PC-9 (cell line): ENCODE results near the gene ADORA2A. TPM values are rescaled to one million over a fixed set of nuclear protein-coding genes. Genes with fewer than 3 reads are reported as not detected.

Experiments
- BruUV-seq: library from RNA; stranded (reverse); fragments of 400-500 nt; replicated peaks from 2 replicates; lab custom pipeline; 2021; lab: Mats Ljungman, UMichigan
- CTCF ChIA-PET: fragments of 300-600 bp; sonication (Branson Sonifier 250); formaldehyde crosslinking; loops from one replicate; lab custom pipeline; 2022; ENCODE audit warnings: antibody characterized with exemption; lab: Charles Lee
- POLR2A ChIA-PET: fragments of 300-600 bp; sonication (Branson Sonifier 250); formaldehyde crosslinking; loops from one replicate; lab custom pipeline; 2022; ENCODE audit warnings: antibody characterized with exemption; ENCODE audit not compliant: unreplicated experiment; lab: Charles Lee
- DNase-seq, 2 experiments: peaks; one replicate each; pipeline versions ENCODE4 v3.0.0 to v3.0.0-alpha.2; 2015 to 2022; ENCODE audit warnings: mixed read lengths in 1 of 2
- H2AFZ ChIP-seq: fragments of 200-600 bp; sonication (generic); 2 replicates; pipeline ENCODE4 v1.8.1; 2017; ENCODE audit warnings: antibody characterized with exemption
- H3F3A ChIP-seq: fragments of 200-600 bp; sonication (generic); 2 replicates; pipeline ENCODE4 v1.8.1; 2017; ENCODE audit warnings: antibody characterized with exemption, mild to moderate bottlenecking, low read depth; ENCODE audit not compliant: insufficient read depth
- H3K27ac ChIP-seq: fragments of 200-600 bp; sonication (generic); 2 replicates; pipeline ENCODE4 v1.6.1; 2016; ENCODE audit warnings: mixed run types
- H3K27me3 ChIP-seq: fragments of 200-600 bp; sonication (generic); 2 replicates; pipeline ENCODE4 v1.6.1; 2016; ENCODE audit warnings: low read depth, mixed run types; ENCODE audit not compliant: insufficient read depth
- H3K36me3 ChIP-seq: fragments of 200-600 bp; sonication (generic); 2 replicates; pipeline ENCODE4 v1.6.1; 2016; ENCODE audit warnings: low read depth, mixed run types
- H3K4me1 ChIP-seq: fragments of 200-600 bp; sonication (generic); replicated peaks from 2 replicates; pipeline ENCODE4 v1.6.1; 2016; ENCODE audit warnings: mixed run types; ENCODE audit not compliant: insufficient read depth
- H3K4me2 ChIP-seq: fragments of 200-600 bp; sonication (generic); 2 replicates; pipeline ENCODE4 v1.6.1; 2017; ENCODE audit warnings: mixed run types
- H3K4me3 ChIP-seq: fragments of 200-600 bp; sonication (generic); 2 replicates; pipeline ENCODE4 v1.6.1; 2016; ENCODE audit warnings: mixed run types
- H3K79me2 ChIP-seq: fragments of 200-600 bp; sonication (generic); 2 replicates; pipeline ENCODE4 v1.6.1; 2017; ENCODE audit warnings: low read depth, mixed run types
- H3K9me2 ChIP-seq: fragments of 200-600 bp; sonication (generic); 2 replicates; pipeline ENCODE4 v1.8.1; 2017; ENCODE audit warnings: mild to moderate bottlenecking; ENCODE audit not compliant: insufficient read depth
- H3K9me3 ChIP-seq: fragments of 200-600 bp; sonication (generic); 2 replicates; pipeline ENCODE4 v1.8.1; 2016; ENCODE audit warnings: low read depth; ENCODE audit not compliant: insufficient read depth
- H4K20me1 ChIP-seq: fragments of 200-600 bp; sonication (generic); 2 replicates; pipeline ENCODE4 v1.8.1; 2017; ENCODE audit not compliant: insufficient read depth
- EZH2 ChIP-seq: fragments of 200-600 bp; sonication (generic); IDR thresholded peaks from 2 replicates; pipeline ENCODE4 v1.8.0; 2017; ENCODE audit warnings: antibody characterized with exemption, low read depth
- intact Hi-C: fragments of 100-400 bp; cut with micrococcal nuclease; formaldehyde crosslinking; loops from one replicate; pipeline ENCODE4 v1.10.0; 2022; ENCODE audit not compliant: unreplicated experiment
- total RNA-seq: library from RNA; stranded (reverse); gene quantifications from 2 replicates; pipeline ENCODE4 v1.2.3, GENCODE V29; 2021
- TF ChIP-seq, protein P1 (sequence below): fragments of 200-600 bp; sonication (generic); conservative IDR thresholded peaks from 2 replicates; pipeline ENCODE4 v1.6.1; 2017; ENCODE audit warnings: mixed run types, antibody characterized with exemption, mild to moderate bottlenecking, moderate library complexity

ADORA2A gene
- total RNA-seq, 1 experiment from 2014 or later, result 1.8 TPM

DNA sequence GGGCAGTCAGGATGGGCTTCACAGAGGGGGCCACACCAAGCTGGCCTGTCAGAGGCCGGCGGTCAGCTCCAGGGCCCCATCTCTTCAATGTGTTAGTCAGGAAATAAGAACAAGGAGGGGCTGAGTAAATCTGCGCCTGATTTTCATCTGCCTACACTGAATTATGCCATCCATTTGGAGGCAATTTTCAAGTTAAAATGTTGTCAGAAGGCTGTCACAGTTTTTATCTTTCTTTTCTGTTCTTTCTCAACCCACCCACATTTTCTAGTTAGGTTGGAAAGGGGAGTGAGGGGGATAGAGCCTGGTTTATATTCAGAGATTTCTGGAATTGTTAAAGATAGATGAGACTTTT lies 18.8 kb downstream of the ADORA2A start:
- no peak overlapping the region for H3K4me2 ChIP-seq
- no peaks in the 10 kb centered on the region for H3K79me2 ChIP-seq
- H3F3A ChIP-seq, result no peaks in the 10 kb centered on the region
- no peak for TF ChIP-seq EZH2
- TF ChIP-seq, protein P1, sequence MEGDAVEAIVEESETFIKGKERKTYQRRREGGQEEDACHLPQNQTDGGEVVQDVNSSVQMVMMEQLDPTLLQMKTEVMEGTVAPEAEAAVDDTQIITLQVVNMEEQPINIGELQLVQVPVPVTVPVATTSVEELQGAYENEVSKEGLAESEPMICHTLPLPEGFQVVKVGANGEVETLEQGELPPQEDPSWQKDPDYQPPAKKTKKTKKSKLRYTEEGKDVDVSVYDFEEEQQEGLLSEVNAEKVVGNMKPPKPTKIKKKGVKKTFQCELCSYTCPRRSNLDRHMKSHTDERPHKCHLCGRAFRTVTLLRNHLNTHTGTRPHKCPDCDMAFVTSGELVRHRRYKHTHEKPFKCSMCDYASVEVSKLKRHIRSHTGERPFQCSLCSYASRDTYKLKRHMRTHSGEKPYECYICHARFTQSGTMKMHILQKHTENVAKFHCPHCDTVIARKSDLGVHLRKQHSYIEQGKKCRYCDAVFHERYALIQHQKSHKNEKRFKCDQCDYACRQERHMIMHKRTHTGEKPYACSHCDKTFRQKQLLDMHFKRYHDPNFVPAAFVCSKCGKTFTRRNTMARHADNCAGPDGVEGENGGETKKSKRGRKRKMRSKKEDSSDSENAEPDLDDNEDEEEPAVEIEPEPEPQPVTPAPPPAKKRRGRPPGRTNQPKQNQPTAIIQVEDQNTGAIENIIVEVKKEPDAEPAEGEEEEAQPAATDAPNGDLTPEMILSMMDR, result no peak
- H4K20me1 ChIP-seq, result no peaks in the 10 kb centered on the region
- 0 out of 2 replicates have a peak, but pooled peaks cover 8% of the 10 kb centered on the region for H3K4me1 ChIP-seq
- ChIA-PET CTCF (no interaction called here), POLR2A (no interaction called here)
- H3K27me3 ChIP-seq, result no peaks in the 10 kb centered on the region
- DNase-seq, result no peak
- no peak overlapping the region for H3K4me3 ChIP-seq
- no TSS peak for BruUV-seq
- no peak overlapping the region for H2AFZ ChIP-seq
- H3K9me3 ChIP-seq, result no peaks in the 10 kb centered on the region
- H3K36me3 ChIP-seq, result no peaks in the 10 kb centered on the region
- intact Hi-C loops, result no loop called here
- no peak overlapping the region for H3K27ac ChIP-seq
- H3K9me2 ChIP-seq, result no peaks in the 10 kb centered on the region

DNA sequence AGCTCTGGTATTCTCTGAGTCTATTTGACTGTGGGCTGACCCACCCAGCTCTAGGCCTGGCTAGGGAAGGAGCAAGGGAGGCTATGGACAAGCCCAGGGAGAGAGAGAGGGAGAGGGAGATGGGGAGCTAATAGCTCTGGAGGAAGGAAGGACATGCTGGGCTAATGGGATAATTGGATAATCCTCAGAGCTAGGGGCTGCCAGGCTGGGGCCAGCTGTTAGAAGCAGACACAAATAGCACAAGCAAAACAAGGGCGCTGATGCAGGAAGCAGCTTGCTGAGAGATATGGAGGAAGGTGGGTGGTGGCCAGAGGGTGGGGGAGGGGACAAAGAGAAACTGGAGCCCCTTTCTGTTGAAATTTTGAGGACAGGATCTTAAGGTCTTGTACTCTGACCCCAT lies 23.2 kb downstream of the ADORA2A start:
- Histone ChIP-seq H3K9me3 (no peaks in the 10 kb centered on the region; the same call in 1 of the 2 replicates), H3K4me3 (no peak overlapping the region), H4K20me1 (no peaks in the 10 kb centered on the region), H3K27me3 (no peaks in the 10 kb centered on the region), H2AFZ (no peak overlapping the region), H3K9me2 (no peaks in the 10 kb centered on the region), H3K4me2 (no peak overlapping the region), H3K4me1 (peaks cover 8% of the 10 kb centered on the region; the same call in 1 of the 2 replicates), H3K36me3 (no peaks in the 10 kb centered on the region), H3K27ac (no peak overlapping the region), H3F3A (no peaks in the 10 kb centered on the region), H3K79me2 (no peaks in the 10 kb centered on the region)
- ChIA-PET CTCF (no interaction called here), POLR2A (no interaction called here)
- no peak for DNase-seq
- intact Hi-C loops, result no loop called here
- TF ChIP-seq EZH2, result no peak
- TF ChIP-seq, protein P1, result no peak
- BruUV-seq, result no TSS peak

DNA sequence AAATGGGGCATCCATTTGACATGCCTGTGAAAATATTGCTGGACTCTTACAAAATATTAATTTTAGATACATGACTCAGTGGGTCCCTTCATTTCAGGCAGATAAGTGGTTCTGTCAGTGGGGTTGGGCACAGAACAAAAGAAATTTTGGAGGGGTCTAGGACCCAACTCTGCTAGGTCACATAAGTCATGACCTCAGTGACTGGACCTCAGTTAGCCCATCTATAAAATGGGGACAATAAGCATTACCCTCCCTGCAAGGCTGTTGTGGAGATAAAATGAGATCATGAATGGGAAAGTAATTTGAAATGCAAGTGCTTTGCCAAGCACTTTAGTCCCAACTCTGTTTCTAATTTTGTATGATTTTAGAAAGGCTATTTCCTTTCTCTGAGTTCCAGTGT lies 23.8 kb downstream of the ADORA2A start:
- no TSS peak for BruUV-seq
- H3K4me1 ChIP-seq, result peaks cover 6% of the 10 kb centered on the region; the same call in 1 of the 2 replicates
- DNase-seq, result no peak
- H3K4me3 ChIP-seq, result no peak overlapping the region
- intact Hi-C loops, result no loop called here
- H3K4me2 ChIP-seq, result no peak overlapping the region
- H3F3A ChIP-seq, result no peaks in the 10 kb centered on the region
- no peak for TF ChIP-seq EZH2
- TF ChIP-seq, protein P1, result no peak
- H3K27ac ChIP-seq, result no peak overlapping the region
- H4K20me1 ChIP-seq, result no peaks in the 10 kb centered on the region
- POLR2A ChIA-PET, result no interaction called here
- H3K36me3 ChIP-seq, result no peaks in the 10 kb centered on the region
- CTCF ChIA-PET, result no interaction called here
- H3K79me2 ChIP-seq, result no peaks in the 10 kb centered on the region
- H3K9me2 ChIP-seq, result no peaks in the 10 kb centered on the region
- H2AFZ ChIP-seq, result no peak overlapping the region
- H3K27me3 ChIP-seq, result no peaks in the 10 kb centered on the region
- no peaks in the 10 kb centered on the region; the same call in 1 of the 2 replicates for H3K9me3 ChIP-seq
